ENCODE measurements around the gene SMARCAL1. TPM values are rescaled to one million over a fixed set of nuclear protein-coding genes. Genes with fewer than 3 reads are reported as not detected.

Gene SMARCAL1
- total RNA-seq, 1 experiment from 2014 or later: 25.4 TPM

GRCh38 chr2:216478151-216478550, 65.9 kb downstream of the SMARCAL1 start:
- Mint-ChIP-seq H3K4me3 (ENCODE audit: low read depth, unreplicated experiment) (no peak overlapping the region), H3K4me1 (ENCODE audit: low read depth, unreplicated experiment) (peaks cover 15% of the 10 kb centered on the region), H3K27me3 (ENCODE audit: unreplicated experiment) (no peaks in the 10 kb centered on the region), H3K36me3 (ENCODE audit: insufficient read depth, unreplicated experiment) (peaks cover 10% of the 10 kb centered on the region), H3K9me3 (ENCODE audit: low read depth, unreplicated experiment) (no peaks in the 10 kb centered on the region), H3K27ac (ENCODE audit: unreplicated experiment) (no peak overlapping the region)
- DNase-seq: peak; percentile 59
- no peak for TF ChIP-seq CTCF (IDR thresholded peaks at IDR 0.05; ENCODE audit: unreplicated experiment)
- no TSS peak for BruUV-seq (replicated peaks)
- CTCF ChIA-PET: interaction anchor here (1.0 kb wide), 1 partner anchor 187 kb away, joined by 3 read pairs; no protein-coding TSS in a partner anchor
- intact Hi-C loops (cut with micrococcal nuclease; ENCODE audit: unreplicated experiment): loop anchor here (10.0 kb wide), 1 partner anchor 263 kb away; no protein-coding TSS in a partner anchor

- intact Hi-C loops (cut with micrococcal nuclease; ENCODE audit: unreplicated experiment): loop anchor here (10.0 kb wide), 1 partner anchor 264 kb away; no protein-coding TSS in a partner anchor
- Mint-ChIP-seq H3K27me3 (ENCODE audit: unreplicated experiment) (no peaks in the 10 kb centered on the region), H3K9me3 (ENCODE audit: low read depth, unreplicated experiment) (no peaks in the 10 kb centered on the region), H3K27ac (ENCODE audit: unreplicated experiment) (no peak overlapping the region), H3K36me3 (ENCODE audit: insufficient read depth, unreplicated experiment) (peaks cover 10% of the 10 kb centered on the region), H3K4me3 (ENCODE audit: low read depth, unreplicated experiment) (no peak overlapping the region), H3K4me1 (ENCODE audit: low read depth, unreplicated experiment) (peaks cover 15% of the 10 kb centered on the region)
- BruUV-seq (replicated peaks): no TSS peak
- no peak for DNase-seq
- CTCF ChIA-PET: interaction anchor here (1.0 kb wide), 1 partner anchor 187 kb away, joined by 3 read pairs; no protein-coding TSS in a partner anchor
- no peak for TF ChIP-seq CTCF (IDR thresholded peaks at IDR 0.05; ENCODE audit: unreplicated experiment)
Measured at GRCh38 chr2:216478791-216479190, 66.5 kb downstream of the SMARCAL1 start.

GRCh38 chr2:216480221-216480620, 67.9 kb downstream of the SMARCAL1 start:
- no peaks in the 10 kb centered on the region for H3K9me3 Mint-ChIP-seq (ENCODE audit: low read depth, unreplicated experiment)
- peaks cover 10% of the 10 kb centered on the region for H3K36me3 Mint-ChIP-seq (ENCODE audit: insufficient read depth, unreplicated experiment)
- intact Hi-C loops (cut with micrococcal nuclease; ENCODE audit: unreplicated experiment): no loop called here
- TF ChIP-seq CTCF (IDR thresholded peaks at IDR 0.05; ENCODE audit: unreplicated experiment): no peak
- H3K27ac Mint-ChIP-seq (ENCODE audit: unreplicated experiment): no peak overlapping the region
- BruUV-seq (replicated peaks): no TSS peak
- H3K27me3 Mint-ChIP-seq (ENCODE audit: unreplicated experiment): no peaks in the 10 kb centered on the region
- peaks cover 15% of the 10 kb centered on the region for H3K4me1 Mint-ChIP-seq (ENCODE audit: low read depth, unreplicated experiment)
- H3K4me3 Mint-ChIP-seq (ENCODE audit: low read depth, unreplicated experiment): no peak overlapping the region
- CTCF ChIA-PET: no interaction called here
- DNase-seq: no peak

- Mint-ChIP-seq H3K27ac (ENCODE audit: unreplicated experiment) (no peak overlapping the region), H3K36me3 (ENCODE audit: insufficient read depth, unreplicated experiment) (peaks cover 10% of the 10 kb centered on the region), H3K4me3 (ENCODE audit: low read depth, unreplicated experiment) (no peak overlapping the region), H3K9me3 (ENCODE audit: low read depth, unreplicated experiment) (no peaks in the 10 kb centered on the region), H3K27me3 (ENCODE audit: unreplicated experiment) (no peaks in the 10 kb centered on the region), H3K4me1 (ENCODE audit: low read depth, unreplicated experiment) (peaks cover 11% of the 10 kb centered on the region)
- BruUV-seq (replicated peaks): no TSS peak
- no peak for TF ChIP-seq CTCF (IDR thresholded peaks at IDR 0.05; ENCODE audit: unreplicated experiment)
- CTCF ChIA-PET: interaction anchor here (0.6 kb wide), 1 partner anchor 26 kb away, joined by 3 read pairs; no protein-coding TSS in a partner anchor
- intact Hi-C loops (cut with micrococcal nuclease; ENCODE audit: unreplicated experiment): no loop called here
- DNase-seq: no peak
Measured at GRCh38 chr2:216482640-216483039, 70.4 kb downstream of the SMARCAL1 start.

Measured in Calu3 (cell line).